H54 (cell line): ENCODE data around the gene SYT7.
A peak's percentile ranks its signal among the peaks of the same experiment; 100 is the strongest.

Experiments used
- DNase-seq: peaks from one replicate; pipeline ENCODE4 v3.0.0; 2011; ENCODE audit warnings: low spot score, mixed read lengths; ENCODE audit not compliant: insufficient read length
- FAIRE-seq: peaks from 3 replicates; lab custom pipeline; 2011; peaks lifted over from hg19 to GRCh38; lab: Jason Lieb, UNC
- POLR2A ChIP-seq: IDR thresholded peaks from 2 replicates; pipeline ENCODE4 v1.6.1; 2011; ENCODE audit warnings: low read depth, mild to moderate bottlenecking, low read length

SYT7 gene

GRCh38 chr11:61526229-61526628 lies 54.6 kb downstream of the SYT7 start:
- FAIRE-seq: no peak
- TF ChIP-seq POLR2A: no peak
- DNase-seq: no peak

DNA sequence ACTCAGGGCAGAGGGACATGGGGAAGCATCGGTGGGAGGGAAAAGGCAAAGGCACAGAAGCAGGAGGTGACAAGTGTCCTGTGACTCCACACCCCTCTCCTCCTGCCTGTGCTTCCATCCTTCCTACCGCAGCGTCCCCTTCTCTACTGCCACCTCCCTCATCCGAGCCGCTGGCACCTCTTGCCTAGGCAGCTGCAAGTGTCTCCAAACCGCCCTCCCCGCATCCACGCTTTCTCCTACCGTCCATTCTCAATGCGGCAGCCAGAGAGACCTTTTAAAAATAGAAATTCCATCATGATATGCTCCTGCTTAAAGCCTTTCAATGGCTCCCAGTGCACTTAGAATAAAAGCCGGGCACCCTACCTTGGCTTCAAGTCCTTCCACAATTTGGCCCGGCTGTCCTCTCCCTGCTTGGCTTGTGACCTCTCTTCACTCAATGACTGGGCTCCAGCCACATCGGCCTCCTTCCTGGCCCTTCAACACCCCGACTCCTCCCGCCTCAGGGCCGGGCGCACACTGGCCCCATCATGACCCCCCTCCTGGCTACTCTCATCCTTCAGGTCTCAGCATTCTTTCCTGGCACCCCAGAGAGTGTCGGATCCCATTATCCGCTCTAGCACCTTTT lies 55.8 kb downstream of the SYT7 start:
- FAIRE-seq (no peak), DNase-seq (no peak)
- TF ChIP-seq POLR2A: no peak

DNA sequence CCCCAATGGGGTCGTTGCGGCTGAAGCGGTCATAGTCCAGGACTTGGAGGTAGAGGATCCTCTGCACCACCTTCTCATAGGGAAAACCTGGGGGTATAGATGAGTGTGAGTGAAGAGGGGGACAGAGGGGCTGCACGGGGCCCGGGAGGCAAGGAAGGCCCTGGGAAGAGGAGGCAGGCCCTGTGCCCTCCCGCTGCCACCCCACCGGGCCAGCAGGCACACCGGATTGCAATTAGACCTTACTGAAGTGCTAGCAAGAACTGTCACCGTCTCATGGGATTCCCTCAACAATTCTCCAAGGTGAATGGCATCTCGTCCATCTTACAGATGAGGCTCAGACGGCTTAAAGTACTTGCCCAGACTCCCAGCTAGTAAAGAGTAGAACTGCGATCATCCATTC lies 56.4 kb downstream of the SYT7 start:
- DNase-seq (no peak), FAIRE-seq (no peak)
- TF ChIP-seq POLR2A: no peak

DNA sequence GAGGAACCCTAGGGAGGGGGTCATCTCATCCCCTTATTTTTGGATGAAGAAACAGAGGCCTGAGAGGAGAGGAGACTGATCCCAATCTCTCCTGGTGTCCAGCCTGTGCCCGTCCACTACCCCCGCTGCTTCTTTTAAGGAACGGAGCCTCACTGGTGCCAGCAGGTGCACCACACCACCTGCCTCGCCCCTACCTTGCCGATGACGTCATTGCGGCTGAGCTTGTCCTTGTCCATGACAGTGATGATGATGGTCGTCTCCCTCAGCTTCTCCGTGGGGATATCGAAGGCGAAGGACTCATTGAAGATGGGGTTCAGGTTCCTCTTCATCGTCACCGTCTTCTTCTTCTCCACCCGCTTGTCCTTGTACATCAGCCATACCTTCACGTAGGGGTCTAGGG lies 58.0 kb downstream of the SYT7 start:
- no peak for FAIRE-seq
- no peak for TF ChIP-seq POLR2A
- DNase-seq: no peak

- TF ChIP-seq POLR2A: no peak
- DNase-seq: no peak
- no peak for FAIRE-seq
Observed at GRCh38 chr11:61518032-61518795, 62.7 kb downstream of the SYT7 start.

DNA sequence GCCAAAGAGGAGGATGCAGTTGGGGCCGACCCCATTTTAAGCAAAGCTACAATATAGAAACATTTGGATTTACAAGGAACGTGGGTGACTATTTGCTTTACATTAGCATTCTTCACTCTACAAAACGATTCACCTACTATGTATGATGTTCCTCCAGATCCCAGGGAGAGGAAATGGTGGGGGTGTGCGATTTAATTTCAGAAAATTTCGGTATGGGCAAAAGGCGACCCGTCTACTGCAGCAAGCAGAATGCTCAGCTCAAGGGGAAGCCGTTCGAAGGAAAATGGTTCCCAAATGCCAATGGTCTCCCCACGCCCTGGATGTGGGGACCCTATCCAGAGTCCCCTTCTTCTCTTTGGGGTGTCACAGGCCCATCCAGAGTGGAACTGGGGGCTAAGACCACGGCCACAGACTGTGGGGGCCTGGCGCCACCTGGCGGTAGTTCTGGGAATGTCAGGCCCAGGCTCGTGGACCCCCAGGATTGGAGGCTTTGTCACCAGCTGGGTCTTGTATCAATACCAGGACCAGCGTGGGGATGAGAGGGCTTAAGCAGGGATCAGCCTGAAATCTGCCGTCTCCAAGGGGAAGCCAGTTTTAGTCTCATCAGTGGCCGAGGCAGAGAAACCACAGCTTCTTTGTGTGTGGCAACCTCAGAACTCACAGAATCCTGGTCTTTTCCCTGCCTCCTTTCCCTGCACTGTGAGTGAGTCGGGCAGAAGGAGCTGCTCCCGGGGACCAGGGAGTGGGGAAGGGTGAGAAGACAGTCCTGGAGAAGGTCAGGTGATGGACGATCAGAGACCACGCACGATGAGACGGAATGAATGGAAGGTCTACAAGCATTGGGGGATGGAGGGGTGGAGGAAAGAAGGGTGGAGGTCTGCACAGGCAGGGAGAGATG lies 64.0 kb downstream of the SYT7 start:
- FAIRE-seq (no peak), DNase-seq (peak; percentile 78)
- no peak for TF ChIP-seq POLR2A

GRCh38 chr11:61516191-61516590 lies 64.7 kb downstream of the SYT7 start:
- FAIRE-seq: no peak
- TF ChIP-seq POLR2A: no peak
- no peak for DNase-seq

DNA sequence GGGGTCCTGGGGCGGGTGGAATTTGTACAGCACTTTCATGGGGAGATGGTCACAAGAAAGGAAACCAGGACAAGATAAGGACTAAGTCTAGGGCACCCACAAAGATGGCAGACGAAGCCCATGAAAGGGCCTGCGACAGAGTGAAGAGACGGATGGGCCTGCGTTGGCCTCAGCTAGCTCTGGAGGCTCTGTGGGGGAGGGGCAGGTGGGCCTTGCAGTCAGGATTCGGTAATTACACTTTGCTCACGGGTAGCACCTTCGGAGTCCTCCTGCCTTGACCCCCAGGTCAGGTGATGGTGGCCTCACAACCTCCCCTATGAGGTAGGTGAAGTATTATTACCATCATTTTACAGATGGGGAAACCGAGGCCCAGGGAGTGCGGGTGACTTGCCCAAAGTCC lies 65.2 kb downstream of the SYT7 start:
- no peak for DNase-seq
- TF ChIP-seq POLR2A: no peak
- no peak for FAIRE-seq

DNA sequence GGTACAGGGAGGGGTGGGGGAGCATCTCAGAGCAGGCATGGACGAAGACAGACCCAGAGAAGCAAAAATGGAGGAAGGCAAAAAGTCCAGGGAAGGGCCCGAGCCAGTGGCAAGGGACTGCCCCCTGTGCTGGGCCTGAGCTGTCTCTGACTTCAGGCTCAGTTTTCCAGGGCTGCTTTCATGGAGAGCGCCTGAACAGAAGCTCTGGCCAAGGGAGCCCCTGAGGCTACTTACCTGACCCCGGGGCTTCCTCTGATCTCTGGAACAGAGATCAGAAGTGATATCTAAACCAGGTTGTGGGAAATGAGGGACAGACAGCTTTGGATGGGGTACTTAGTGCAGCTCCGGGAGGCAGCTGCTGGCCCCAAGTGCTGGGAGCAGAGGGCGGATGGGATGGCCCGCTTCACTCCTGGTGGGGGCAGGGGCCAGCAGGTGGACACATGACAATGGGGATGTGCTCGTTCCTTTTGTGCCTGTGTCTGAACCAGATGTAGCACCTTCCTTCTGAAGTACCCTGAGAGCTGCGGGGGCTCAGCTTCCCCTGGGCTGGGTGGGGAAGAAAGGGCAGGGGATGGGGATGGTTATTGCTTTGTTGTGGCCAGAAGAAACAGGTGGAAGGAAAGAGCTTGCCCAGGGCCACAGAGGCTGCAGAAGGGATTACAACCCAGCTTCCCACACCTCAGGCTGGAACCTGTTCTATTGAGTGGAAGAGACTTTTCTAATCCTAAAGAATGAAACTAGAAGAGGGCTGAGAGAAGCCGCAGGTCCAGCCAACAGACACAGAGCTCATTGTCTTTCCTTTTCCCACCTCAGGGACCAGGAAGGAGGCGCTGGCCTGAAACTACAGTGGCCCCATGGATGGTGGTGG lies 66.6 kb downstream of the SYT7 start:
- no peak for FAIRE-seq
- DNase-seq: no peak
- TF ChIP-seq POLR2A: no peak

GRCh38 chr11:61513143-61513765 lies 67.6 kb downstream of the SYT7 start:
- FAIRE-seq: no peak
- DNase-seq: no peak
- TF ChIP-seq POLR2A: no peak

- TF ChIP-seq POLR2A: no peak
- DNase-seq: no peak
- no peak for FAIRE-seq
Observed at GRCh38 chr11:61512435-61512834, 68.4 kb downstream of the SYT7 start.

DNA sequence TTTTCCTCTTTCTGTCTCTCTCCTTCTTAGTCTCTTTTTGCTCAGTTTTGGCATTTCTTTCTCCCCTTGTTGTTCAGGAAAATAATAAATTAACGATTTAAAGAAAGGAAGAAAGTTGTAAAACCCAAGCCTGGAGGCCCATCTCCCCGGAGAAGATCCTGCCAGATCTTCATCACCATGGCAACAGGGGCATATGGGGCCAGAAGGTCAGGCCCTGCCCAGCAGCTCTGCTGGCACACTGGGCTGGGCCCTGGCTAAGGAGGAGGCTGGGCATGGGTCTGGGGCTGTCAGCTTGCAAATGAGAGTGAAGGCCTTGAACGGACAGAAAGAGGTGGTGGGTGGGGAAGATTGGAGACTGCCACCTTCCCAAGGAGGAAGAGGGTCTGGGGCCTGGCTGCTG lies 69.5 kb downstream of the SYT7 start:
- FAIRE-seq (no peak), DNase-seq (no peak)
- TF ChIP-seq POLR2A: no peak

- no peak for TF ChIP-seq POLR2A
- FAIRE-seq: no peak
- no peak for DNase-seq
Observed at GRCh38 chr11:61510974-61511373, 69.9 kb downstream of the SYT7 start.
